GM10847 (cell line): Measurements from ENCODE around the gene NUP214.

ENCODE experiments used
- POLR2A ChIP-seq: IDR thresholded peaks from 2 replicates; pipeline ENCODE4 v1.6.1; 2011; ENCODE audit not compliant: insufficient read length; ENCODE audit errors: extremely low read depth

The NUP214 gene

DNA sequence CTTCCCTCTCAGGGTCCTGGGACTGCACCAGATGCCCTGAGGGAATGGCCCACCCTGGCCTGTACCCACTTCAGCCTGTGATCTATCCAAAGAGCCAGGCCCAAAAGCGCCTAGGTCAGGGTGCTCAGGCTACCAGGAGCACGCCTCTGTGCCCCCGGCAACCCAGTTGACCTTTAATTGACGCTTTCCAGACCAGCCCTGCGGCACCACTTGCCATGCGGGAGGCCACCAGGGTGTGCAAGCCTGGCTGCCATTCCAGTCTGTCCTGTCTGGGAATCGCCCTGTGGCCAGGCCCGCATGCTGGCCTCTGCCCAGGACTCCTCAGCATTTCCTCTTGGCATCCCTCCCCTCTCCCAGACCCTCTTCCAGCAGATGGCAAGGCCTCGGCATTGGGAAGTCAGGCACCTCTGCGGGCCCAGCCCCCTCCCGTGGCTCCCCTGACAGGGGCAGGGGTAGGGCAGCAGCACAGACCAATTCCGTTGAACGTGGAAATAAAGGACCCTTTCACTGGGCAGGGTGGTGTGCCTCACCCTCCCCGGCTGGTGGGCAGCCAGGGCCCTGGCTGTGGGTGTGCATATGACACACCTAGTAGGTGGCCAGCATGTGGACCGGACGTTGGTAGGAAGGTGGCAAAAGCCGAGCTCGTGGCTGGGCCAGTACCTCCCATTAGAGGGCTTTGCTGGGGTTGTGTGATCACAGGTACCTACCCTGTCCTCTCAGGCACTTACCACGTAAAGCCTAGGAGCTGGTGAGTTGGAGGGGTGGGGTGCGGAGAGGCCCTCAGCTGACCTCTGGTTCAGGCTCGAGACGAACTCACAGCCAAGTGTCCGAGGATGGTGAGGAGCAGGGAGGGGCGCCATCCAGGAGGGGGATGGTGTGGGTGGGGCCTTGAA lies 32.6 kb upstream of the NUP214 start:
- no peak for TF ChIP-seq POLR2A

- TF ChIP-seq POLR2A, result no peak
These were observed 31.4 kb upstream of the NUP214 start for GRCh38 chr9:131094015-131094414.

DNA sequence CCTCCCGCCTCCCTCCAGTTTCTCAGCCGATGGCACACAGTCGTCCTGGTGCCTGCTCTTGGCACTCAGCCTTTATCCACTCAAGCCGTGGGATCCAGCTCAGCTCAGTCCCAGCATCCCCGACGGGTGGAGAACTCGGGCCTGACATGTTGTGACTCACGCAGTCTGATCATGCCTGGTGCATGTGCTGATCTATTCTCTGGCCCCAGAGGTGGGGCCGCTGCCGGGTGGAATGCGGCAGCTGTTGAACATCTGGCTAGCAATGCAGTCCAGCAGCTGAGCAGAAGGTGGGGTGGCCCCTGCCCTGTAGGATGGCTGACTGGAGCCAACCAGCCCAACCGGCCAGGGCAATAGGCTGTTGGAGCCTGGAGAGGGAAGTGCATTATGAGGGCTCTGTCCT lies 30.8 kb upstream of the NUP214 start:
- no peak for TF ChIP-seq POLR2A

GRCh38 chr9:131095666-131096268 lies 29.6 kb upstream of the NUP214 start:
- TF ChIP-seq POLR2A, result no peak

GRCh38 chr9:131096269-131097125 lies 28.9 kb upstream of the NUP214 start, which contains the start of gene AIF1L:
Gene AIF1L (plus strand): TSS chr9:131096531. CDS start chr9:131096630, 99 bp downstream.
- no peak for TF ChIP-seq POLR2A

- no peak for TF ChIP-seq POLR2A
These were observed 28.0 kb upstream of the NUP214 start for GRCh38 chr9:131097126-131097947.

DNA sequence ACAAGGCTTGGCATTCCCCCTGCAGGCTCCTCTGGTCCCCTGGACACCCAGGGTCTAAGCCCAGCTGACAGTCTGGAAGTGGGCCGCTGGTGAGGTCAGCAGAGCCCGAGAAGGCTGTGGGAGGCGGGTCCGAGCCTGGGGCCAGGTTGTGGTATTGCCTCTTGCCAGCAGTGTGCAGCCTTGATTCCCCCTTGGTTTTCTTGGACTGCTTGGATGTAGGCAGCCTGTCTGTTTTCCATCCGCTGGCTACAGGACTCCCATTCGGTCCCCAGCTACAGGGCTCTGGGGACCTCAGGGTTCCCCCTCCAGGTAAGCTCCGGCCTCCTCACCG lies 27.5 kb upstream of the NUP214 start:
- TF ChIP-seq POLR2A, result no peak

DNA sequence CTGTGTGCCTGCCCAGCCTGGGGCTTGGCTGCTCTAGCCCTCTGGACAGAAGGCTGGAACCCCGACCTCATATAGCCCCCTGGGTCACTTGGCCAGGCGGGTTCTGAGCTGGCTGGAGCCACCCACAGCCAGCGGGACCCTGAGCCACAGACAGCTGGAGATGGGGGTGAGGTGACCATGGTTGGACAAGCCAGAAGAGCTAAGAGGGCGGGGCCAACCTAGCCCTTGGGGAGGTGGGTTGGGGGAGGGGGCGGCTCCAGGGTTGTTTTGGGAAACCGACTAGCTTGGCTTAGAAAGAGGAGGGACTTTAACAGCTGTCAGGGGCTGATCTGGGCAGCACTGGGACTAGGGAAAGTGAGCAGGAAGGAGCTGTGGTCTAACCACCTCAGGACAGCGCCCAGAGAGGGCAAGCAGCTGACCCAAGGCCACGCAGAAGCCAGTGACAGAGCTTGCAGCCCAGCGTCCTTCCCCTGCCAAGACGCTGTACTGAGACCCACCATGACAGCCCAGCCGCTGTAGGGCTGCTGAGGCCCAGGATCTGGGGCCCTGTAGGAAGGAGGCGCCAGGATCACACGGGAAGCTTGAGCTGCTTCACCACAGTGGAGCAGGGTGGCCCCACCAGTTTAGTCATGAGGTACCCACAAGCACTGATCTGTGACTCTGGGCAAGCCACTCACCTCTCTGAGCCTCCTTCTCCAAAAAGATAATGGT lies 26.8 kb upstream of the NUP214 start:
- no peak for TF ChIP-seq POLR2A

- TF ChIP-seq POLR2A, result no peak
These were observed 26.2 kb upstream of the NUP214 start for GRCh38 chr9:131099102-131099606.

DNA sequence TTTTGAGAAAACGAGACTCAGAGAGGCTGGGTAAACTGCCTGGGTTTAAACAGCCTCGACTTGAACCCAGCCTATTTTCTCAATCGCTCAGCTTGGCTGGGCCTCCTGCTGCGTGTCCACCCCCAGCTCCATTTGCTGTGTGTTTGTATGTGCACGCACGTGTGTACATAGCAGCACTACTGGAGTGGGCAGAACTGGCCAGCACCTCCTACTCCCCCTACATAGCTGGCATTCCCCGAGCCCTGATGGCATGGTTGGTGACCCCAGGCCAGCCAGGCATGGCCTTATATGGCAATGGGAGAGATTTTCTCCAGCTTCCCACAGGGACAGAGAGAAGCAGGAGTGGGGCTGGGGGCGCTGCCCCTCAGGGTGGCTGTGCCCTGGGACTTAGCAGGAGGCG lies 24.9 kb upstream of the NUP214 start:
- no peak for TF ChIP-seq POLR2A

- no peak for TF ChIP-seq POLR2A
These were observed 24.0 kb upstream of the NUP214 start for GRCh38 chr9:131101207-131101964.

DNA sequence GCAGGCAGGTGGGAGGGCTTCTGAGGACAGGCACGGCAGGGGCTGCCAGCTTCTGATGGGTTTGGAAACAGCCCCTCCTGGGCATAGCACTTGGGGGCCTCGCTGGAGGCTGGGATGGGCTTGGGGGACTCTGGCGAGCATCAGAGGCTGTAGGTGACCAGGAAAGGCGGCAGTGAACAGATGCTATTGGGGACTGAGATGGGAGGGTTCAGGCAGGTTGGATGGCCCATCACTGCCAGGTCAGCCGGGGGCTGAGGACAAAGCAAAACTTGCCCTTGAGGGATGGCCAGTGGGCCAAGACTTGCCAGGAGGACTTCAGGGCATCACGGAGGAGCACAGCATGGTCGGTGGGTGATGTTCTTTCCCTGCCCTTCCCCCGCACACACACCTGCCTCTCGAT lies 22.4 kb upstream of the NUP214 start:
- no peak for TF ChIP-seq POLR2A

DNA sequence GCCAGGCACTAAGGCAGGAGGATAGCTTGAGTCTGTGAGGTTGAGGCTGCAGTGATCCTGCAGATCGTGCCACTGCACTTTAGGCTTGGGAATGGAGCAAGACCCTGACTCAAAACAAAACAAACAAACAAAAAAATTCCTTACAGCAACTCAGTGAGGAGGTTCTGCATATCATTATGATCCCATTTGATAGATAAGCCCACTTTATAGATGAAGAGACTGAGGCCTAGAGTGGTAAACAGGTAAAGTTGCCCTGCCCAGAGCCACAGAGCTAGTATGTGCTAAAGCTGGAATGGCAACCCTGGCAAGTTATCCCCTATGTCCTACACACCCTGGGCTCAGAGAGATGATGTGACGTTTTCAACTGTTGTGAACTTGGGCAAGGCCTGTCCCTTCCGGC lies 21.9 kb upstream of the NUP214 start:
- TF ChIP-seq POLR2A, result no peak
